Left cardiac atrium (tissue), 4 donors: Measurements from ENCODE around the gene STPG2. TPM values are rescaled to one million over a fixed set of nuclear protein-coding genes. Genes with fewer than 3 reads are reported as not detected.
"Not testable (repeated sequence)": the region's sequence is repeated elsewhere in the genome, so short reads cannot be mapped to it uniquely, and the experiment has no call there.

Experiments
- ATAC-seq, 2 donors: fragments of 200-7000 bp; cut with Tn5 transposase; one replicate each; pipeline ENCODE4 v1.9.1; 2020; ENCODE audit warnings: mild to moderate bottlenecking in 2 of 2, moderate library complexity in 2 of 2
- DNase-seq: peaks from one replicate; pipeline ENCODE4 v3.0.0-alpha.2; 2020
- intact Hi-C, 2 donors: fragments of 100-400 bp; cut with DNase I; formaldehyde crosslinking; loops; one replicate each; pipeline versions ENCODE4 v1.14.1 to v1.15.1; 2022 to 2023
- total RNA-seq, 2 donors: library from RNA; stranded (reverse); fragmentation: NEBNext Ultra II Directional; extraction: Animal tissue kit (Norgen Biotek cat#: 25700); gene quantifications; one replicate each; pipeline ENCODE4 v1.2.1, GENCODE V29; 2021
- donor health status: DM: no; HTN: yes; CAD: no.
- donor health status: DM: no; HTN: yes; CAD: no; lungs with severe emphysema.
- donor health status: DM: yes; HTN: yes; CAD: no.
- donor health status: Dilated cardiomyopathy.

STPG2 gene
- total RNA-seq, 2 donors from 2014 or later: 0.12 to 0.24 TPM

GRCh38 chr4:97670703-97671269 lies 472.5 kb downstream of the STPG2 start:
- DNase-seq: no peak
- no peak for ATAC-seq
- intact Hi-C loops: no loop called here

DNA sequence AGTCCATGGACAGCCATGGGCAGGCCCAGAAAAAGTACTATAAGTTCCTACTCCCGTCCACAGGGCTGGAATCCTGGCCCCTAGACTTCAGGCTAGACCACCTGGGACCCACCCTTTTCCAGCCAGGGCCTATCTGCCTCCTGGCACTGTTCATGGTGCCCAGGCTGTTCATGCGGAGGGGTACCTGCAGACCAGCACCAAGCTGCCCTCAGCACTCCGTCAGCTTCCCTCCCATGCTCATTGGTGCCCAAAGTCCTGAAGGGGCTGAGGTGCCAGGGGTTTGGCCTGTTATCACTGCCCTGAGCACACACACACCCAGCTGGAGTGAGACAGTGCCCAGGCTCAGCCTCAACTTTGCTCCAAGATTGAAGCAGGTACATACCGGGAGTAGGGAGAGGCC lies 477.7 kb downstream of the STPG2 start:
- intact Hi-C loops: no loop called here
- ATAC-seq (no peak), DNase-seq (no peak)

DNA sequence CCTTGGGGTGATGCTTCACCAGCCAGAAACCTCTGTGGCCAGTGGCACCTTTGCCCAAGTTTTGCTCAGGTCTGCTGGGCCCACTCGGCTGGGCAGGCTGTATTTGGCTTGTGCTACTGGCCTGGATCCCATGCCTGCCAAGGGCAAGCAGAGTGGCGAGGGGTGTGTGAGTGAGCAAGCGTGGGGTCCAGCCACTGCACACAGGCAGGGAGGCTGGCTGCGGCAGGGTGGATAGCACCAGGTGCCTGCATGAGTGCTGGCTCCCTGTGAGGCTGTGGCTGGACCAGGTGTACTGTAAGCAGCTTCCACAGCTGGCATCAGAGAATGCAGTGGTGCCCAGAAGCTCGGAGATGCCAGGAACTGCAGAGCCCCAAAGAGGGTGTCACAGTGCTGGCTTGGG lies 478.5 kb downstream of the STPG2 start:
- intact Hi-C loops: no loop called here
- no peak for DNase-seq
- ATAC-seq: no peak

DNA sequence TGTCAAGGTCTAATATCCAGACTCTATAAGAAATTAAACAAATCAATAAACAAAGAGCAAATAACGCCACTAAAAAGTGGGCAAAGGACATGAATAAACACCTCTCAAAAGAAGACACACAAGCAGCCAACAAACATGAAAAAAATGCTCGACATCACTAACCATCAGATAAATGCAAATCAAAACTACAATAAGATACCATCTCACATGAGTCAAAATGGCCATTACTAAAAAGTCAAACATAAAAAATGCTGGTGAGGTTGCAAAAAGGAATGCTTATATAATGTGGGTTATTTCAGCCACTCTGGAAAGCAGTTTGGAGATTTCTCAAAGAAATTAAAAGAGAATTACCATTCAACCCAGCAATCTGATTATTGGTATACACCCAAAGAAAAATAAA lies 481.1 kb downstream of the STPG2 start:
- no peak for DNase-seq
- intact Hi-C loops: no loop called here
- no peak for ATAC-seq

GRCh38 chr4:97656044-97656720 lies 487.1 kb downstream of the STPG2 start:
- intact Hi-C loops: no loop called here
- ATAC-seq (peak in 1 of 2 donors; percentile 40), DNase-seq (no peak)

GRCh38 chr4:97653701-97654100 lies 489.6 kb downstream of the STPG2 start:
- intact Hi-C loops: no loop called here
- ATAC-seq (no peak), DNase-seq (no peak)

- ATAC-seq: no peak
- intact Hi-C loops: no loop called here
- peak; percentile 26 for DNase-seq
Measured at GRCh38 chr4:97646997-97647396, 496.3 kb downstream of the STPG2 start.

DNA sequence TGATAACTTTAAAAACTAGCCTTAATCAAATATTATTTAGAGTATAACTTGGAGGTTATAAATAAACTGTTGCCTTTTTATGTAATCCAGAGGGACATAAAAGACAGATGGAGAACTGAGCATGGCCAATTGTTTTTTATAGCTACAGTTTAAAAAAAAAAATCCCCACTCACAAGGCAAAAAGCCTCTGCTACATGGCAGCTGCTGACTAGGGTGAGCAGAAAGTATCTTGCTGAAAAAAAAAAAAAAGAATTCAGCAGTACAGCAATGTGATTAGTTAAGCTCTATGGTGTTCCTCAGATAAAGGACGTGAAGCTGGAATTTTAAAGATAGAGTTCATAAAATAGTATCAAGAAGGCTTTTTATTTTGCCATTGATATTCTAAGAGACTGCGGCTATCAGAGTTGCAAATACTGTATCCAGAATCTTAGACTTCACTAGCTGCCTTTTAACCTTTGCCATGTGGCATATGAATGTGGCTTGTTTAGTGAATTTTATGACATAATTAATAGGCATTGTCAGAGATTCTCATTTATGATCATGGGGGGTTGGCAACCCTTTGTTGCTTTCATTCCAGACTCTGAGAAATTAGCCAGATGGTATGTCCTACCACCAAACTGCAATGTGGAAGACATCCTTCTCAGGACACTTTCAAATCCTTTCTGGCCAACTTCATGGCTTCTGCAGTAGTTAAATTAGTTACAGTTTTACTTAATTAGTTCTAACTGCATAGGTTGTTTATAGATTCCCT lies 498.0 kb downstream of the STPG2 start:
- ATAC-seq (no peak), DNase-seq (no peak)
- intact Hi-C loops: no loop called here

GRCh38 chr4:97643179-97643578 lies 500.1 kb downstream of the STPG2 start:
- DNase-seq: no peak
- intact Hi-C loops: no loop called here
- ATAC-seq: no peak

GRCh38 chr4:97639961-97640360 lies 503.3 kb downstream of the STPG2 start:
- intact Hi-C loops: no loop called here

DNA sequence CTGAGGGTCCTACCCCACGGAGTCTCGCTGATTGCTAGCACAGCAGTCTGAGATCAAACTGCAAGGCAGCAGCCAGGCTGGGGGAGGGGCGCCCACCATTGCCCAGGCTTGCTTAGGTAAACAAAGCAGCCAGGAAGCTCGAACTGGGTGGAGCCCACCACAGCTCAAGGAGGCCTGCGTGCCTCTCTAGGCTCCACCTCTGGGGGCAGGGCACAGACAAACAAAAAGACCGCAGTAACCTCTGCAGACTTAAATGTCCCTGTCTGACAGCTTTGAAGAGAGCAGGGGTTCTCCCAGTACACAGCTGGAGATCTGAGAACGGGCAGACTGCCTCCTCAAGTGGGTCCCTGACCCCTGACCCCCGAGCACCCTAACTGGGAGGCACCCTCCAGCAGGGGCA lies 509.4 kb downstream of the STPG2 start:
- DNase-seq, ATAC-seq, intact Hi-C loops: not testable (repeated sequence)

More at GRCh38 chr4:97639961-97640360, 503.3 kb downstream of the STPG2 start:
- no peak for ATAC-seq
- DNase-seq: no peak

- DNase-seq: no peak
- no peak for ATAC-seq
- intact Hi-C loops: no loop called here
Measured at GRCh38 chr4:97627750-97628149, 515.5 kb downstream of the STPG2 start.

- intact Hi-C loops: no loop called here
- DNase-seq: no peak
- no peak for ATAC-seq
Measured at GRCh38 chr4:97624204-97624603, 519.1 kb downstream of the STPG2 start.

DNA sequence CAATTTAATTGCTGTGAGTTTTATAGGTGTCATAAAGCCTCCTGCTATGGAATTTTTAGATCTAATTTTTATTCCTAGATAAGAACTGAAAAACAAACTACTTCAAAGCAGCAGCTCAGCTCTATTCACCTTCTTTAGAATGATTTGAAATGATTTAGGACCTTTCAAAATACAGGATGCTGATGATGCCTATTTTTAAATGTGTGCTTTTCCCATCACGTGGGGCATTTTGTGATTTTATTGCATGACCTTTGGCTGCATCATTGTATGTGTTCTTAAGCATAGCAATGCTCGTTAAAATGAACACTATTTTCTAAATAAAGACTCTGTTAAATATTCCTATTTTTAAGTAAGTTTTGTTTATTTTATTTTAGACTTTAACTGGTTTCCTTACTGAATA lies 537.3 kb downstream of the STPG2 start:
- DNase-seq (no peak), ATAC-seq (no peak)
- intact Hi-C loops: no loop called here

GRCh38 chr4:97593248-97593647 lies 550.0 kb downstream of the STPG2 start:
- no peak for DNase-seq
- ATAC-seq: no peak
- intact Hi-C loops: no loop called here

DNA sequence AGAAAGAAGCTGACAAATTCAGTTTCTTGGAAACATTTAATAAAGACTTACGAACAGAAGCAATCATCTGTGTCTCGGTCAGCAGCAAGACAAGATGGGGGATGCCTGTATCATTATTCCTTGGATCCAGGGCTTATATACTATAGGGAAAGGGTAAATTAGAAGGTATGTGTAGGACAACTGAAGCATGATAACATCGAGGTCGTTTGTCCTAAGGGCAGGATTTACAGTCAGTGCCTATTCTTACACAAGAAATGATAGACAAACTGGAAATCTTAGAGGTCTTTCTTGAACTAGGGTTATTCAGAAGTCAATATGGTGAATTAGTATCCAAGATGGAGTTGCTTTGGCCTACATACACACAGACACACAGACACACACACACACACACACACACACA lies 553.0 kb downstream of the STPG2 start:
- ATAC-seq: no peak
- intact Hi-C loops: no loop called here
- no peak for DNase-seq

DNA sequence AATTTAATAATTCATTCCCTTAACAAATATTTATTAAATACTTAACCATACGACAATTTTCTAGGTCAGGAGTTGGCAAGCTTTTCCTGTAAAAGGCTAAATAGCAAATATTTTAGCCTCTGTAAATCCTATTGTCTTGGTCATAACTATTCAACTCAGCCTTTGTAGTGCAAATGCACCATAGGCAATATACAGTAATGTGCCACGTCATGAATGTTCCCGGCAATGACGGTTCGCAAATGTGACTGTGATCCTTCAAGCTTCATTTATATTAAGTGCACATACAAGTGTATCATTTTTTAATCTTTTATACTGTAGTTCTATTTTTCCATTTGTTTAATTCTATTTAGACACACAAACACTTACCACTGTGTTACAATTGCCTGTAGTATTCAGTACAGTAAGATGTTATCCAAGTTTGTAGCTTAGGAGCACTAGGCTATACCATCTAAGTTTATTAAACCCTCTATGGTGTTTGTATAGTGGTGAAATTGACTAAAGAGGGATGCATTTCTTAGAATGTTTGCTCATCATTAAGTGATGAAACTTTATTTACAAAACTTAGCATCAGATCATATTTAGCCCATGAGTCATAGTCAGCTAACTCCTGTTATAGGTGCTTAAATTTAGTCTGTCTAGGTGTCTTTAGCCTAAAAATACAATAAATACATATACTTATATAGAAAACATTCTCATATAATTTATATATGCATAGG lies 553.6 kb downstream of the STPG2 start:
- DNase-seq (no peak), ATAC-seq (no peak)
- intact Hi-C loops: no loop called here

- DNase-seq: no peak
- intact Hi-C loops: no loop called here
- ATAC-seq: no peak
Measured at GRCh38 chr4:97587912-97588311, 555.4 kb downstream of the STPG2 start.

DNA sequence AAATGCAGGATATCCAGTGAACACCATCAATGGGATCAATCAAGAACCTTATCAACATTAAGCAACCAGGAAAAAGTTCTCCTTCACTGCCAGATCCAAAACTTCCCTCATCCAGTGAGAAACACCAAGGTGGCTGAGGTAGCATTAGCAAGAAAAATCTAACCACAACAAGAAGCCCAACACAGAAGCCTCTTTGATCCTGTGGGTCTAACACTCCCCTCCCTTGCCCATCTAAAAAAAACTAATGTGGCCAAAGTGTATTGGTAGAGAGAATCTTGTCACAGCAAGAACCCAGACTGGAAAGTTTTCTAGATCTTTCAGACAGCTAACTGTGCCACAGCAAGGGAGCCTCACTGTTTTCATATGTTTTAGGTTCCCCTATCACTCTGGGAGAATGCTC lies 558.0 kb downstream of the STPG2 start:
- DNase-seq: no peak
- ATAC-seq: no peak
- intact Hi-C loops: no loop called here

GRCh38 chr4:97582890-97583289 lies 560.4 kb downstream of the STPG2 start:
- intact Hi-C loops: no loop called here
- DNase-seq (no peak), ATAC-seq (no peak)
